ENCODE measurements around the gene MATN4.

MATN4 gene

DNA sequence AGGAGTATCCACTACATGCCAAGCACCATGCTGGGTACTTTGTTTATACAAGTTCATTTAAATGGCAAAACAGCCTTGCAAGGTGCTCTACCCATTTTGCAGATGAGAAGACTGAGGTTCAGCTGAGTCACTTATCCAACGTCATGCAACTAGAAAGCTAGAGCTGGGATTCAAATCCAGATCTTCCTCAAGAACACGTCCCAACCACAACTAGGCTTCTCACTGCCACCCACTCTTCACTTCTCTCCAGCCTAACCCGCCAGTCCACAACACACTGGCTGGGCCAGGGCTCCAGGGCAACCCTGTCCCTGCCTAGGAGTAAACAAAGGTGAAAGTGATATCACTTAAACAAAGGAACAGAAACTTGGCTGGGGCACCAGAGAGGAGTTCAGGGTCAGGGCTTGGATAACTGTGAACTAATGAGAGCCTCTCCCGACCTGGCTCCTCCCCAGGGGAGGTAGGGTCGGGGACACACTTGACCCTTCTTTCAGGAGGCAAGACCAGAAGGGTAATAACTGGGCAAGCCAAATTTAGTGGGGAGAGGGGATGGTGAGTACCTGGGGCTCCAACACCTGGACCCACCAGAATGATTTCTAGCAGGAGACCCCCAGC lies 32.2 kb upstream of the MATN4 start:
- DNase-seq: no peak

DNA sequence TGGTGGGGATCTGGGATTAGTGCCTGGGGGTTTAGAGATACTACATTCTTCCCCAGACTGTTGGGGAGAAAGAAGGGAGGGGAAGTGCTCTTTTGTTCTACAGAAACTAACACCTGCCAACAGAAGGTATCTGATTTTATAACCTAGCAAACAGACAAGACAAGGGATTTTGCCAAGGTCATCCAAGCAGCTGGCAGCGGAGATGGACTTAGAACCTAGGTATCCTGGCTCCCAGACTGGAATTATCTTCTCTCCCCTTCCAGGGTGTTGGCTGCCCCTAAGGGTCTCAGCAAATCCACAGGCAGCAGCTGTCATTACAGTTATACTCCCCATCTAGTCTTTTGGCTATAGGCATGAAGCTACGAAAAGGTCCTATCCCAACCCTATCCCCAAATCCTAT lies 31.7 kb upstream of the MATN4 start:
- no peak for DNase-seq

DNA sequence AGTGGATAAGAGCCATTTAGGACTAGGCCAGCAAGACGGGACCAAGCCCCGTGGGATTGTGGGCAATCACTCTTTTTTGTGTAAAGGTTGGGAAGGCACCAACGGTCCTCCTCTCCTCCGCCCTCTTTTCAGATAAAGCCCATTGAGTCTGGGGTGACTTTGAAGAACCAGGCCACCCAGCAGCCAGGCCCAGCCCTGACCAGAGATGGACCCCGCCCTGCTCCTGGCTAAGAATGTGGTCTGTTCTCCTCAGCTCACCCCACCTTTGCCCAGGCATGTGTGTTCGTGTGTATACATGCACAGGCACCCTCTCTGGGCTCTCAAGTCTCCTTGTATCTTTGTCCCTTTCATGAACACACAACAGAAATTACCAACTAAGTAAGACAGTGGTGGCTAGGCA lies 31.0 kb upstream of the MATN4 start:
- no peak for DNase-seq

DNA sequence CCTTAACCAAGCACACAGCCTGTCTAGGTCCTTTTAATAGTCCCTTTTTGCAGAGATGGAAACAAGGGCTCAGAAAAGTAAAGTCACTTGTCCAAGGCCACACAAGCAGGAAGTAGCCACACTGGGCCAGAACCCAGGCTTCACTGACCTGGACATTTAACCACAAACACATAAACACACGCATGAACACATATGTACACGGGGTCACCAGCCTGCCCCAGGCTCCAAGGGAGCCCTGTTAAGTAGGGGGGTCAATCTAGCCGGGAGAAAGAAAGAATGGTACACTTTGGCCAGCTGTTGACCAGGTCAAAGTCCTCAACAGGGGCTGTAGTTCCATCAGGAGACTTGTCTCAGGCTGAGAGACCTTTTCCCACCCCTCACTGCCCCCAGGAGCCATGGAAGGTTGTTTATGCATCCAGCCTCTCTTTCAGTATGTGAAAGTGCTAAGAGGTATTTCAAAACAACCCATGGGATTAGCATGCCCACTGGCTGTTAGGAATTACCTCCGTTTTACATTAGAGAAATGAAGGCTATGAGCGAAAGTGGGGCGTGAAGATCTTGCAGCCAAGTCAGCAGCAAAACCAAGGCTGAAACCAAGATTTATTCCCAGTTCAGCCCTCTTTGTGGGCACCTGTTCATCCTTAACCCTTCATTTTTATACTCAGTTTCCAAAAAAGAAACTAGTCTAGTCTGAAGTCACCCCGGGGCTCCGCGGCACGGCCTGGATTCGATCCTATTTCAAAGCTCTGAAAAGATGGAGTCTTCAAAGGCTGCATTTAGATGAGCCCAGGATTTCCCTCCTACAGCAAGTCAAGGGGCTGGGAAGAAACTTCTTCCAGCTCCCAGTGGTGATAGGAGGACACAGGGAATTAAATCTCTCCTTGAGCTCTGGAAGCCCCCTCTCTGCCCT lies 30.3 kb upstream of the MATN4 start:
- no peak for DNase-seq

DNA sequence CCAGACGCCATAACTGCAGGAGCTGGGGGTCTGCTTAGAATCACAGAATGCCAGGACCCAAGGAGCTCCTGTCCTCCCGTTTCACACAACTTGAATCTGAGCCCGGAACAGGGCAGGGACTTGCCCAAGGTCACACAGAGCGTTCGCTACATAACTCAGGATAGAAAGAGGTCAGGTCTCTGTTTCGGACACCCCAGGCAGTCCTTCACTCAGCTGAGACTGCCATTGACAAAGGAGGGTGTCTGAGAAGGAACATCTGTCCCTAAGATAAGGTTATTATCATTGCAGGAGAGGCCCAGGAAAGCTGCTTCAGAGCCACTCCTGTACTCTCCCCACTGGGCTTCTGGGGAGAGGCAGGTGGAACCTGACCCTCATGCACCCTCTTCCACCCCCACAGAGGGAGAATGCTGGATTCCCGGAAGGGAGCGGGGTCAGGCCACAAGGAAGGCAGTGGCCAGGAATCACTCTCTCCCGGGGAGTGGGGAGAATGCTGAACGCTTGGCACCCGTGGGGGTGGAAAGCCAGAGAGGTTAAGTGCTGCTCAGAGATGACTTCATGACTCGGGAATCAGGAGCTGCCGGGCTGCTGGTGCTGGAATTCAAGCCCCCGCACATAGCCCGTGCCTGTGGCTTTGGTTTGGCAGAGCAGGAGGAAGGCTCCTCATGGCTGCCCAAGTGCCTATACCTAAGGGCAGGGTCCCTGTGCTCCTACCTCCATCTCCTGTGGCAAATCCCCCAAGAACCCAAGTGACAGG lies 29.4 kb upstream of the MATN4 start:
- no peak for DNase-seq

DNA sequence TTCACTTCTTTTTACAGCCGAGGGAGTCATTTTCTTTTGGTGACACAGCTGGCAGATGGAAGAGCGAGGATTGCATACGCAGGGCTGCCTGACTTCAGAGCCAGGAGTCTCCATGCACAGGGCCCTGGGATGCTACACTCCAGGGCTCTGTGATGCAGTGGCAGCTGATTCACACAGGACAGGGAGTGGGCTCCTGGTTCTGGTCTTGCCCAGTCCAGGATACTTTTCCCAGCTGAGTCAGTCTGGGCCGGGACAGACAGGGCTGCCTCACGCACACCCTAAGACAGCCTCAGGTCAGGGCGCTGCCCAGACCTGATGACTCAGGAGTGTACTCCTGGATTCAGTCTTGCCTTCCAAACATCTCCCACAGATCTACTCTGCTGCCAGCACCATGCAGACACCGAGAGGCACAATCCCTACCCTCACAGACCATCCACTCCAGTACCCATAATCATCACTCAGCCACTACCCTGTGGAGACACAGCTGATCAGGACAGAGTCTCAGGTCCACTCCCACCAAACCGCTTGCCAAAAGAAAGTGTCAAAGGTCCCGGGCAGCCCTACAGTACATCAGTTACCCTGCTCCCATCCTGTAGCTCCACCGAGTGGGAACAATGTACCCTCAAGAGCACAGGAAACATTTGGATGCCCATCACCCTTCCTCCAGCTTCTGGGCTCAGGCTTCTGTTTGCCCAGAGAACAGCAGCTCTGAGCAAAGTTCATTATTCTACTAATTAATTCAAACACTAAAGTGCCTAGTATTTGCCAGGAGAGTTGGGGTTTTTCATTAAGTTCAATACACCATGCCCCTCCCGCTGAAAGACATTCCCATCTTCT lies 28.6 kb upstream of the MATN4 start:
- DNase-seq: no peak

DNA sequence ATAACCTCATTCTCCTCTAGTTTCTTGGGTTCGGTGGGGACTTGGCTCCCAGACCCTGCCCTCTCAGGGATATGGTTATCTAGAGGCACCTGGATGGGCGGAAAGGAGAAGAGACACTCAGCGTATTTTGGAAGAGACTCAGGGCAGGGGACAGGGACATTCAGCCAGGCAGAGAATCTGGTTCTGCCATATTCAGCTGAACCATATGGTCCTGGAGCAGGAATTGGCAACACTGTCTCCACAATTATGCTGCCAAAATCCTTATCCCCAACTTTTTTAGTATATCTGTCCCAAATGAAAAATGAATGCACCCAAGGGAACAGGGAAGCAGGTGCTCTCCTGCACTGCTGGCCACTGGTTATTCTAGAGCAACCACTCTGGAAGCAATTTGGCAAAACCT lies 22.4 kb upstream of the MATN4 start:
- no peak for DNase-seq

DNA sequence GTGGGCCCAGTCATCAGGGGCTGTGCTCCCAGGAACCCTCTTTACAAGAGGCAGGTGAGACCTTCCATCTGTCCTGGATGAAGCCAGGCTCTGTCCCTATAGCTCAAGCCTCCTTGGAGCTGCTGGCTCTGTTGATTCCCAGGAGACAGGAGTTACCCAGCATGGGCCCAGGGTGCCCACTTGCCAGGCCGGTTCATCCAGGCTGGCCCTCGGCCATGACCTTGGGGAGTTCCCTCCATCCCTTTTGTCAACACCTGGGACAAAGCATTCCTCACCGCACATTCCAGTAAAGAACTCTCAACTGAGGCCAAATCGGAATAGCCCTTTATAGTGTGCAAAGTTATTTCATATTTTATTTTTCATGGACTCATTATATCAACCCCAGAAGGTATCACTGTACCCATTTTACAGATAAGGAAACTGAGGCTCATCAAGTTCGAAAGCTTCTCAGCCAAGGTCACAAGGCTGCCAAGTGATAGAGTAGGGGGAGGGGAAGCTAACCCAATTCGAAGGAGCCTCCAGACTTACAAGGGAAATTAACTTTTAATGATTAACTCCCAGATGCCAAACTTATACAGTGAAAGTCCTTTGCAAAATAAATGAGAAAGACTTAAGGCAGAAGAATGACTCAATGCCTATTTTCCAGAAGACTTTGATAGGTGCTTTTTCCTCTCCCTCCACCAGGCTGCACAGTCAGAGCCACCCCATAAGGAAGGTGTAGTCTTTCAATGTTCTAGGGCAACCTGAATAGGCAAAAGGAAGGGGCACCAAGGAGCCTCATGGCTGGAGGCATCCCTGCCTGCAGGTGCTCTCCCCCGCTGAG lies 21.6 kb upstream of the MATN4 start:
- DNase-seq: no peak

DNA sequence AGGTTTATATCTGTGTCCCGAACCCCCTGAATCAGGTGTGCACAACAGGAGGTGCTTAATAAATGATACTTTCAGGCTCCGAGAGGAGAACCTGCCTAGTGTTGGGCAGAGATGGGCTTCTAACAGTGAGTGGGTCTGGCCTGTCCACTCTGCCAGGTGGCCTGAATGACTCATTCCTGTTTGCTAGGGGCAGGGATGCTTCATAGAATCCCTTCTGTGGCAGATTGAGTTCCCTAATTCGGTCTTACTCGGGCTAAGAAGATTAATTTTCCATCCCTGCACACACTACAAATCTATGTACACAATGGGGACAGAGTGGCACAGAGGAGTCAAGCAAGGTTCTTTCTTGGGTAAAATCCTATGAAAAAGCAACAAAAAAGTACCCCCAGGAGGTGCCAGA lies 20.4 kb upstream of the MATN4 start:
- DNase-seq: no peak

DNA sequence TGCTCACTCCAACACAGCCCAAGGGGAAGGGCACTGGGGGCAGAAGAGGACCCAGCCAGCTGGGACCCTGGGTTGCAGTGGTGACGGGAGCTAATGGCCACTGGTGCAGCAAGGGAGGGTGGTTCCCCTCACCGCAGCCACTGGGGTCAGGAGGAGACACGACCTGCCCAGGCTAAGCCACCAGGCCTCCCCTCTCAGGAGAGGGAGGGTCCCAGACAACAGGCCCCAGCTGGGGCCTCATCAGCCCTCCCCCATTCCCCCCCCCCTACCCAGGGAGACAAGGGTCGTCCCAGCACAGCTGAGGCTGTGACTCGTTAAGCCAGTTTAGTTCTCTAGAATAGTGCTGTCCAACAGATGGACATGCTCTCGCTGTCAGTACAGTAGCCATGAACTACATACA lies 17.3 kb upstream of the MATN4 start:
- no peak for DNase-seq

DNA sequence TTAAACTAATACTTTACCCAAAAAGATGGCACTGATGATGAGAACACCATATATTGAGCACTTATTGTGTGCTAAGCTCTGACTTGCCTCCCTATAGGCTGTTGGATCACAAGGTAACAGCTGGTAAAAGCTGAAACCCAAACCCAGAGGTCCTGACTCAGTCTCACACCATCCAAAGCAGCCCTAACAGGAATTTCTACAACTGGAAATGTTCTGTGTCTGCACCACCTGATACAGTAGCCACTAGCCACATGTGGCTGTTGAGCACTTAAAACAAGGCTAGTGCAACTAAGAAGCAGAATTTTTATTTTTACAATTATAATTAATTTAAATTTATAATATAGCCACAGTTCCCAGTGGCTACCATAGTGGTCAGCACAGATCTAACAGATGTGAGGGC lies 15.6 kb upstream of the MATN4 start:
- DNase-seq: no peak

DNA sequence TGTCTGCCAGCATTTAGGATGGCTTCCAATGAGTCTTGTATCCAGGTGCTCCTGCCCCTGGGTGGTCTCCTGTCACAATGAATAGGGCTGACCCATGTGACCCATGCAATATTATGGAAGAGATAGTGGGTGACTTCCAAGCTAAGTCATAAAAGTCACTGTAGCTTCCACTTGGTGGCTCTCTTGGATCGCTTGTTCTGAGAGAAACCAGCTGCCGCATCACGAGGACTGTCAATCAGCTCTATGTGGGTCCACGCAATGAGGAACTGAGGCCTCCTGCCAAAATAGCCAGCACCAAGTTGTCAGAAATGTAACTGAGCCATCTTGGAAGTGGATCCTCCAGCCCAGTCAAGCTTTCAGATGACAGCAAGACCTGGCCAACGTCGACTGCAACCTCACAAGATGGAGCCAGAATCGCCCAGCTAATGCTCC lies 14.9 kb upstream of the MATN4 start:
- peak; percentile 52 for DNase-seq

DNA sequence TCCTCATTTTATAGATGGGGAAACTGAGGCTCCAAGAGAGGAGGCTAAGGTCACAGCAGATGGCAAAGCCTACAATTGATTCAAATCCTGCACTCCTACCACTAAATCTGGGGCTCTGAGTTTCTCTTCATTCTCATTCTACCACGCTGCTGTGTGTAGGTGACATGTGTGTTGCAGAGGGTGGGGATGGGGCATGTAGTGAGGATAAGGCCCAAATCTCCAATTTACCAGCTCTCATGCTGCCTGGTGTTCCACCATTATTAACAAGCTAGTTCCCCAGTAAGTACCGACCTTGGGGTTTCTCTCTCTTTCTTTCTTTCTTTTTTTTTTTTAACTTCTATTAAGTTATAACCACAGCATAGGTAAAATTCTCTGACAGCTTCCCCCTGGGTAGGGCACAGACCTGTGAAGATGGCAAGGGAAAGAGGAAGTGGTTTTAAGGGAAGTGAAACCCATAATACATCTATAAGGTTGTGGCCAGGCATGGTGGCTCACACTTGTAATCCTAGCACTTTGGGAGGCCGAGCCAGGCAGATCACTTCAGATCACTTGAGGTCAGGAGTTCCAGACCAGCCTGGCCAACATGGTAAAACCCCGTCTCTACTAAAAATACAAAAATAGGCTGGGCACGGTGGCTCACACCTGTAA lies 13.0 kb upstream of the MATN4 start:
- peak; percentile 62 for DNase-seq

DNA sequence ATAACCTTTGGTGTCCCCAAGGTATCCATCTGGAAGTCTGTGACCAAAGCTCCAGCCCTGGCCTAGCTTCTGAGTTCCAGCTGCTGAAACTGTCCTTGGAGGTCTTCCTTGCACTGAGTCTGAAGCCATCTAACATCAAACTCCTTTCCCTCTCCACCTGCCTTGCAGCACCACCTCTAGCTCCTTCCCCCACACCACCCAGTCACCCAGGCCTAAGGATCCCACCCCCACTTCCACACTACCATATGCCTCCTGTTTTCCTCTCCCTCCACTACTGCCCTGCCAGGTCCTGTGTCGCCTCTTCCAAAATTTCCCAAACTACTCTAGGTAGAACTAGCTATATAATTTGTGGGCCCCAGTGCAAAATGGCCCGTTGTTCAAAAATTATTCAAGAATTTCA lies 10.8 kb upstream of the MATN4 start:
- DNase-seq: no peak

DNA sequence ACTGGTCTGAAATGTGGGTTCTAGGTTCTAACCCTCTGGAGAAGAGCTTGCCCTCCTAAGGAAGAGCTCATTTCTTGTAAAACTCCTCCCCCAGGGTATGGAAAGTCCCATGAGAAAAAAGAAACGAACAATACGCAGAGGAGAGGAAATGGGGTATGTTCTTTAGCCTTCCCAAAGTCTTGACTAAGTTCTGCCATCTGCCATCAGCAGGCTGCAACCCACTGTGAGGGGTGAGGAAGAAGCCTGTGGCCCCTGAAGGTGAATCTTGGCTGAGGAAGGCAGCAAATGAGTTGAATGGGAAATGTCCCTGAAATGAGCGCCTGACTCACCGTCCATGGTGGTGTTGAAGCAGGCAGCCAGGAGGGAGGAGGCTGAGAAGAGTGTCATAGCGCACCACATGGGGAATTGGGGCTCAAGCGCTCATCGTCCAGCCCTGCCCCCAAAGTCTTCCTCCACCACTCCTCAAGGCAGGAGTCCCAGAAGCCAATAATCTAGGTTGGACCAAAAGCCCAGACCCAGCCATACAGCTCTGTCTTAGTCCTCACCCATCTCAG lies 10.4 kb upstream of the MATN4 start:
- no peak for DNase-seq

DNA sequence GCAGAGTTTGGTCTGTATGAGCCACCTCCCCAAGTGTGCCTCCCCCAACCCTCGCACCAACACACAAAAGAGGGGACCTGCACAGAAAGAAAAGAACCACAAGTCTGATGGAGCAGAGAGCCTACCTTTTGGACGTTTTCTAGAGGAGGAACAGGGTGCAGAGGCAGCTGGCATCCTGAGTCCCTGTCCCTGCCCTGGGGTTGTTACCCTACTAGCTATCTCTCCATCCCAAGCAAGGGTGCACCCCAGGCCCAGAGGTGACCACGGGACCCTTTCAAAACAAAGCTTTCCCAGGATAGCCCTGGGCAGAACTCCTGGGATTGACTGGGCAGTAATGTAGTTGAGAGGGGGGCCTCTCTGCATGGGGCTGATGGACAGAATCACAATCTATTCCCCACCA lies 9.7 kb upstream of the MATN4 start:
- DNase-seq: no peak

DNA sequence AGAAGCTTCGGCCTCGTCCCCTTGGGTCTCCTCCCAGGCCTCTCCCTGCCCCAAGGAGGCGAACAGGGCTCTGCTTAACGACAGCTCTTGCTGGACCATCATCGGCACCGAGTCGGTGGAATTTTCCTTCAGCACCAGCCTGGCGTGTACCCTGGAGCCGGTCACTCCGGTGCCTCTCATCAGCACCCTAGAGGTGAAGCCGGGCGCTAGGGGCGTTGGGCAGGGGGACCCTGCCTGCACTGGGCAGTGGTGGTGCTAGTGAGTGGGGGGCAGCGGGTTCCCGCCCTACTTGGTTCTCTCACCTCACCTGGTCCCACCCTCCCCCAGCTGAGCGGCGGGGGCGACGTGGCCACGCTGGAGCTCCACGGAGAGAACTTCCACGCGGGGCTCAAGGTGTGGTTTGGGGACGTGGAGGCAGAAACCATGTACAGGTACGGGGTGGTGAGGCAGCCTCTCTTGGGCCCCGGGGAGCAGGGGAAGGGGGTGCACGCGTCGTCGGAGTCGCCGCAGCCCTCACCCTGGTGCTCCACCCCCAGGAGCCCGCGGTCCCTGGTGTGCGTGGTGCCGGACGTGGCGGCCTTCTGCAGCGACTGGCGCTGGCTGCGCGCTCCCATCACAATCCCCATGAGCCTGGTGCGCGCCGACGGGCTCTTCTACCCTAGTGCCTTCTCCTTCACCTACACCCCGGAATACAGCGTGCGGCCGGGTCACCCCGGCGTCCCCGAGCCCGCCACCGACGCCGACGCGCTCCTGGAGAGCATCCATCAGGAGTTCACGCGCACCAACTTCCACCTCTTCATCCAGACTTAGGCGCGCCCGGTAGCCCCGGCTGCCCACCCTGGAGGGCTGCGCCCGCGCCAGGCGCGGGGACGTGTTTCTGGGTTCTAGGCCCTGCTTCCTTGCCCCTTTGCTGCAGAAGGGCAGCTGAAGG lies 8.3 kb upstream of the MATN4 start:
- DNase-seq: no peak

DNA sequence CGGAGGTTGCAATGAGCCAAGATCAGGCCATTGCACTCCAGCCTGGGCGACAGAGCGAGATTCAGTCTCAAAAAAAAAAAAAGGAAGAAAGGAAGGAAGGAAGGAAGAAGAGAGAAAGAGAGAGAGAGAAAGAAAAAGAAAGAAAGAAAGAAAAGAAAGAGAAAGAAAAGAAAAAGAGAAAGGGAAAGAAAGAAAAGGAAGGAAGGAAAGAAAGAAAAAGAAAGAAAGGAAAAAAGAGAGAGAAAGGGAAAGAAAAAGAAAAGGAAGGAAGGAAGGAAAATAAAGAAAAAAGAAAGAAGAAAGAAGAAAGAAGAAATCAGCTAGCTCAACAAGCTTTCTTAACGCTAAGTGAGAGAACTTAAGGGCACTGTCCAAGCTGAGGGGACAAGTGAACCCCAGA lies 7.6 kb upstream of the MATN4 start:
- DNase-seq: no peak

DNA sequence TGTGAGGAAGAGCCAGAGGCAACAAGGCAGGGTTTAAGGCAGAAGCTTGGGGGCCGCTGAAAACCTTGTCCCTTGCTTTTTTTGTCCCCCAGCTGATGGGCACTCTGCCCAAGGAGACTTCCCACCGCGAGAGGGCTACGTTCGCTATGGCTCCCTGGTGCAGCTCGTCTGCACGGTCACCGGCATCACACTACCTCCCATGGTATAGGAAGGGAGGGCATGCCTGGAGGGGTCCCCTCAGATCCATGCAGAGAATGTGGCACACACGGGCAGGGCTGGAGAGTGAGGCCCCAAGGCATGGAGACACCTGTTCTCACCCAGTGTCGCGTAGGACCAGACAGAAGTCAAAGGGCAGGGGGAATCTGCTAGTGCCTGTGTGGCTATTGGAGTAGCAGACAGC lies 5.8 kb upstream of the MATN4 start:
- DNase-seq: no peak

Data from CD4-positive, alpha-beta T cell treated with Interleukin-15 for 1 hour (primary cell).